Activated CD8-positive, alpha-beta T cell treated with anti-CD3 and anti-CD28 coated beads for 36 hours (primary cell): ENCODE data around the gene DHRS2. TPM values are rescaled to one million over a fixed set of nuclear protein-coding genes. Genes with fewer than 3 reads are reported as not detected.

Experiments used
- ATAC-seq: fragments of 200-7000 bp; cut with Tn5 transposase; one replicate; pipeline ENCODE4 v1.10.0; 2021; ENCODE audit warnings: mild to moderate bottlenecking, moderate library complexity
- CTCF ChIA-PET: fragments of 350-600 bp; sonication (Branson Sonifier 250); formaldehyde crosslinking; loops from one replicate; lab custom pipeline; 2021; ENCODE audit warnings: antibody characterized with exemption; lab: Charles Lee
- POLR2A ChIA-PET: fragments of 350-600 bp; sonication (Branson Sonifier 250); formaldehyde crosslinking; loops from one replicate; lab custom pipeline; 2021; ENCODE audit warnings: antibody characterized with exemption; lab: Charles Lee
- DNase-seq: peaks from one replicate; pipeline ENCODE4 v3.0.0-alpha.2; 2020
- H3K27ac Mint-ChIP-seq: one replicate; pipeline ENCODE4 v1.8.0; 2021; ENCODE audit warnings: mild to moderate bottlenecking, mixed read lengths
- H3K27me3 Mint-ChIP-seq: one replicate; pipeline ENCODE4 v1.8.0; 2021; ENCODE audit warnings: mixed read lengths
- H3K36me3 Mint-ChIP-seq: one replicate; pipeline ENCODE4 v1.8.0; 2021; ENCODE audit warnings: low read depth, mixed read lengths
- H3K4me1 Mint-ChIP-seq: one replicate; pipeline ENCODE4 v1.8.0; 2021; ENCODE audit warnings: low read depth, mixed read lengths
- H3K4me3 Mint-ChIP-seq: one replicate; pipeline ENCODE4 v1.8.0; 2021; ENCODE audit warnings: mild to moderate bottlenecking, moderate library complexity, mixed read lengths
- H3K9me3 Mint-ChIP-seq: one replicate; pipeline ENCODE4 v1.8.0; 2021; ENCODE audit warnings: mixed read lengths
- intact Hi-C: fragments of 100-400 bp; cut with micrococcal nuclease; formaldehyde crosslinking; loops from one replicate; pipeline ENCODE4 v1.10.0; 2022
- total RNA-seq, 2 experiments: library from RNA; stranded (reverse); gene quantifications; one replicate each; pipeline ENCODE4 v1.2.3, GENCODE V29; 2021
- TF ChIP-seq, protein P1 (sequence below): fragments of 200-600 bp; IDR thresholded peaks from one replicate; pipeline ENCODE4 v1.8.0; 2022; ENCODE audit warnings: antibody characterized with exemption, mild to moderate bottlenecking

The DHRS2 gene
- total RNA-seq, 2 experiments from 2014 or later, result 3.3 to 3.5 TPM

DNA sequence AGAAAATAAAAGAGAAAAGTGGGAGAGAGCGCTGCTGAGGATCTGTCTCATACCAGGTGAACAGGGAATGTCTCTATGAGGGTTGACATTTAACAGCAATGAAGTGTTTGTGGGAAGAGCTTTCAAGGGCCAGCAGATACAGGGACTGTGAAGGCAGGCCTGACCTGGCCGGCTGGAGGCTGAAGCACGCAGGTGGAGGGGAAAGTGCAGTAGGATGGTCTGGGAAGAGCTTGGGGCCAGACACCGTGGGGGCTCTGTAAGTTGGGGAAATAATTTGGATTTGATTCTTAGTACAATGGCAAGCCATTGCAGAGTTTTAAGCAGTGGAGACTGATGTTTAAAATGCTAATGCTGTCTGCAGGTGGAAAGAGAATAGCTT is 23.8 kb upstream of the DHRS2 start:
- peaks cover 14% of the 10 kb centered on the region for H3K9me3 Mint-ChIP-seq
- H3K36me3 Mint-ChIP-seq, result peaks cover 5% of the 10 kb centered on the region
- no peak for ATAC-seq
- no peak overlapping the region for H3K27ac Mint-ChIP-seq
- ChIA-PET CTCF (interaction anchor here (1.0 to 6.1 kb wide), 6 partner anchors 10 to 52 kb away, joined by 4 to 73 read pairs (median 5); no protein-coding TSS in a partner anchor), POLR2A (interaction anchor here (1.0 kb wide), 1 partner anchor 9 kb away, joined by 3 read pairs; no protein-coding TSS in a partner anchor)
- H3K27me3 Mint-ChIP-seq, result peaks cover 4% of the 10 kb centered on the region
- H3K4me1 Mint-ChIP-seq, result peaks cover 36% of the 10 kb centered on the region
- no peak overlapping the region for H3K4me3 Mint-ChIP-seq
- intact Hi-C loops, result no loop called here
- TF ChIP-seq, protein P1, sequence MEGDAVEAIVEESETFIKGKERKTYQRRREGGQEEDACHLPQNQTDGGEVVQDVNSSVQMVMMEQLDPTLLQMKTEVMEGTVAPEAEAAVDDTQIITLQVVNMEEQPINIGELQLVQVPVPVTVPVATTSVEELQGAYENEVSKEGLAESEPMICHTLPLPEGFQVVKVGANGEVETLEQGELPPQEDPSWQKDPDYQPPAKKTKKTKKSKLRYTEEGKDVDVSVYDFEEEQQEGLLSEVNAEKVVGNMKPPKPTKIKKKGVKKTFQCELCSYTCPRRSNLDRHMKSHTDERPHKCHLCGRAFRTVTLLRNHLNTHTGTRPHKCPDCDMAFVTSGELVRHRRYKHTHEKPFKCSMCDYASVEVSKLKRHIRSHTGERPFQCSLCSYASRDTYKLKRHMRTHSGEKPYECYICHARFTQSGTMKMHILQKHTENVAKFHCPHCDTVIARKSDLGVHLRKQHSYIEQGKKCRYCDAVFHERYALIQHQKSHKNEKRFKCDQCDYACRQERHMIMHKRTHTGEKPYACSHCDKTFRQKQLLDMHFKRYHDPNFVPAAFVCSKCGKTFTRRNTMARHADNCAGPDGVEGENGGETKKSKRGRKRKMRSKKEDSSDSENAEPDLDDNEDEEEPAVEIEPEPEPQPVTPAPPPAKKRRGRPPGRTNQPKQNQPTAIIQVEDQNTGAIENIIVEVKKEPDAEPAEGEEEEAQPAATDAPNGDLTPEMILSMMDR, result no peak
- DNase-seq, result no peak

- Mint-ChIP-seq H3K4me3 (no peak overlapping the region), H3K27me3 (peaks cover 4% of the 10 kb centered on the region), H3K9me3 (peaks cover 14% of the 10 kb centered on the region), H3K36me3 (peaks cover 5% of the 10 kb centered on the region), H3K27ac (no peak overlapping the region), H3K4me1 (peaks cover 34% of the 10 kb centered on the region)
- intact Hi-C loops, result no loop called here
- ATAC-seq (no peak), DNase-seq (no peak)
- TF ChIP-seq, protein P1, result no peak
- CTCF ChIA-PET, result interaction anchor here (1.0 to 6.1 kb wide), 5 partner anchors 9 to 53 kb away, joined by 4 to 73 read pairs (median 5); no protein-coding TSS in a partner anchor
- POLR2A ChIA-PET, result interaction anchor here (1.0 kb wide), 1 partner anchor 10 kb away, joined by 3 read pairs; no protein-coding TSS in a partner anchor
Observed at GRCh38 chr14:23612802-23613201, 23.4 kb upstream of the DHRS2 start.

GRCh38 chr14:23613242-23614070 is 22.7 kb upstream of the DHRS2 start:
- H3K4me3 Mint-ChIP-seq, result no peak overlapping the region
- ChIA-PET CTCF (interaction anchor here (1.3 to 6.1 kb wide), 3 partner anchors 10 to 53 kb away, joined by 4 to 73 read pairs (median 5); no protein-coding TSS in a partner anchor), POLR2A (no interaction called here)
- H3K4me1 Mint-ChIP-seq, result peaks cover 37% of the 10 kb centered on the region
- H3K9me3 Mint-ChIP-seq, result peaks cover 14% of the 10 kb centered on the region
- H3K27me3 Mint-ChIP-seq, result peaks cover 4% of the 10 kb centered on the region
- no peak for ATAC-seq
- intact Hi-C loops, result no loop called here
- H3K36me3 Mint-ChIP-seq, result peaks cover 5% of the 10 kb centered on the region
- no peak overlapping the region for H3K27ac Mint-ChIP-seq
- TF ChIP-seq, protein P1, result no peak
- DNase-seq, result no peak

DNA sequence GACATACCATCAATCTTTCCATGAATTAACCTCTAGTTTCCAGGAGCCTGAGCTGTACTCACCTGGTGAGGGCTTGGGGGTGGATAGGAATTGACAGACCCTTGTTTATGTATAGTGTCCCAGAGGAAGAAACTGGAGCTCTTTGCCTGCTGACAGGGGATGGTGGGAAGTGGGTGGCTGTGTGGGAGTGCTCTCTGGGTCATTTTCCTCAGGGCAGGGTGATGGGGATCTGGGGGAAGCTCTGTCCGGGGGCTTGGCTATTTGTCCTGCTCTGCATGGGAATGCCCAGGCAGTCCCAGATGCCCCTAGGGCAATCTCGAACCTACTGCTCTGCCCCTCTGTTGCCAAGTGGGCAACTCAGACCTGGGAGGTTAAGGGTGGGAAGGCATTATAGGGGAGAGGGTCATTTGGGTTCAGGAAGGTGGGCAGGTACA is 21.8 kb upstream of the DHRS2 start:
- POLR2A ChIA-PET, result no interaction called here
- Mint-ChIP-seq H3K9me3 (peaks cover 7% of the 10 kb centered on the region), H3K27me3 (peaks cover 4% of the 10 kb centered on the region), H3K27ac (no peak overlapping the region), H3K36me3 (peaks cover 3% of the 10 kb centered on the region), H3K4me3 (no peak overlapping the region), H3K4me1 (peaks cover 34% of the 10 kb centered on the region)
- ATAC-seq (no peak), DNase-seq (no peak)
- TF ChIP-seq, protein P1, result no peak
- intact Hi-C loops, result no loop called here
- CTCF ChIA-PET, result interaction anchor here (6.1 kb wide), 1 partner anchor 18 kb away, joined by 73 read pairs; no protein-coding TSS in a partner anchor

- H3K4me1 Mint-ChIP-seq, result peaks cover 20% of the 10 kb centered on the region
- CTCF ChIA-PET, result interaction anchor here (3.3 kb wide), 1 partner anchor 16 kb away, joined by 20 read pairs; no protein-coding TSS in a partner anchor
Observed at GRCh38 chr14:23615856-23616255, 20.3 kb upstream of the DHRS2 start.

More at GRCh38 chr14:23615856-23616255, 20.3 kb upstream of the DHRS2 start:
- Mint-ChIP-seq H3K9me3 (no peaks in the 10 kb centered on the region), H3K4me3 (no peak overlapping the region), H3K27me3 (peaks cover 4% of the 10 kb centered on the region), H3K36me3 (no peaks in the 10 kb centered on the region), H3K27ac (no peak overlapping the region)
- ATAC-seq (no peak), DNase-seq (no peak)
- TF ChIP-seq, protein P1, result no peak
- POLR2A ChIA-PET, result no interaction called here
- intact Hi-C loops, result no loop called here
